Neural progenitor cell (in vitro differentiated cells): ENCODE data around the gene MACROD1. TPM values are rescaled to one million over a fixed set of nuclear protein-coding genes. Genes with fewer than 3 reads are reported as not detected.

Experiments
- DNase-seq: peaks from one replicate; pipeline ENCODE4 v3.0.0-alpha.2; 2016; ENCODE audit warnings: low spot score
- H2AFZ ChIP-seq: fragments of 200-600 bp; sonication (generic); replicated peaks from 2 replicates; pipeline ENCODE4 v1.6.1; 2016; ENCODE audit warnings: antibody characterized with exemption
- H3F3A ChIP-seq: fragments of 200-600 bp; sonication (generic); 2 replicates; pipeline ENCODE4 v1.6.1; 2016; ENCODE audit warnings: antibody characterized with exemption, low read depth
- H3K27ac ChIP-seq: fragments of 200-600 bp; sonication (generic); 2 replicates; pipeline ENCODE4 v1.5.1; 2016; ENCODE audit warnings: mild to moderate bottlenecking
- H3K27me3 ChIP-seq: fragments of 200-600 bp; sonication (generic); 2 replicates; pipeline ENCODE4 v1.6.1; 2016; ENCODE audit warnings: mild to moderate bottlenecking, moderate library complexity
- H3K36me3 ChIP-seq: fragments of 200-600 bp; sonication (generic); 2 replicates; pipeline ENCODE4 v1.5.1; 2016
- H3K4me1 ChIP-seq: fragments of 200-600 bp; sonication (generic); 2 replicates; pipeline ENCODE4 v1.6.1; 2016; ENCODE audit warnings: mixed run types
- H3K4me2 ChIP-seq: fragments of 200-600 bp; sonication (generic); 2 replicates; pipeline ENCODE4 v1.6.1; 2016
- H3K4me3 ChIP-seq: fragments of 200-600 bp; sonication (generic); 2 replicates; pipeline ENCODE4 v1.5.1; 2016
- H3K79me2 ChIP-seq: fragments of 200-600 bp; sonication (generic); 2 replicates; pipeline ENCODE4 v1.6.1; 2016; ENCODE audit warnings: low read depth
- H3K9ac ChIP-seq: fragments of 200-600 bp; sonication (generic); 2 replicates; pipeline ENCODE4 v1.6.1; 2016
- H3K9me3 ChIP-seq: fragments of 200-600 bp; sonication (generic); 2 replicates; pipeline ENCODE4 v1.5.1; 2016; ENCODE audit warnings: low read depth
- H4K20me1 ChIP-seq: fragments of 200-600 bp; sonication (generic); 2 replicates; pipeline ENCODE4 v1.6.1; 2016; ENCODE audit warnings: low read depth
- H3K27ac Mint-ChIP-seq: 3 replicates; pipeline ENCODE4 v1.8.0; 2021; ENCODE audit warnings: mixed read lengths
- H3K27me3 Mint-ChIP-seq: 2 replicates; pipeline ENCODE4 v1.8.0; 2022; ENCODE audit warnings: low read depth, mild to moderate bottlenecking, inconsistent platforms, moderate library complexity, mixed read lengths; ENCODE audit not compliant: insufficient read depth
- H3K36me3 Mint-ChIP-seq: 3 replicates; pipeline ENCODE4 v1.8.0; 2021; ENCODE audit warnings: mixed read lengths
- H3K4me1 Mint-ChIP-seq: 3 replicates; pipeline ENCODE4 v1.8.0; 2021; ENCODE audit warnings: mixed read lengths
- H3K4me3 Mint-ChIP-seq: 3 replicates; pipeline ENCODE4 v1.8.0; 2021; ENCODE audit warnings: mild to moderate bottlenecking, moderate library complexity, mixed read lengths
- H3K9me3 Mint-ChIP-seq: 3 replicates; pipeline ENCODE4 v1.8.0; 2020; ENCODE audit warnings: mixed read lengths
- CTCF ChIP-seq: fragments of 200-600 bp; sonication (generic); IDR thresholded peaks from 2 replicates; pipeline ENCODE4 v1.5.1; 2017; ENCODE audit warnings: antibody characterized with exemption, mild to moderate bottlenecking
- EZH2 ChIP-seq: fragments of 200-600 bp; sonication (generic); IDR thresholded peaks from 2 replicates; pipeline ENCODE4 v1.6.1; 2017; ENCODE audit warnings: antibody characterized with exemption, mild to moderate bottlenecking, moderate library complexity
- EZH2phosphoT487 ChIP-seq: fragments of 200-600 bp; sonication (generic); IDR thresholded peaks from 2 replicates; pipeline ENCODE4 v1.6.1; 2017; ENCODE audit warnings: antibody characterized with exemption
- total RNA-seq: library from RNA; depleted of rRNA; stranded (reverse); fragments of >200 nt; gene quantifications from 2 replicates; pipeline ENCODE4 v1.2.3, GENCODE V29; 2015; ENCODE audit warnings: low replicate concordance

Gene MACROD1
- total RNA-seq, 1 donor from 2014 or later = 11.9 TPM

- Histone ChIP-seq H3K4me3 (no peak overlapping the region), H2AFZ (no peak overlapping the region), H3K4me1 (peaks cover 23% of the 10 kb centered on the region), H3K9ac (no peak overlapping the region), H3F3A (peaks cover 10% of the 10 kb centered on the region), H4K20me1 (peaks cover 30% of the 10 kb centered on the region), H3K9me3 (no peaks in the 10 kb centered on the region), H3K79me2 (no peaks in the 10 kb centered on the region), H3K4me2 (peak overlapping the region; percentile 10), H3K27me3 (peaks cover 51% of the 10 kb centered on the region), H3K27ac (no peak overlapping the region), H3K36me3 (no peaks in the 10 kb centered on the region)
- Mint-ChIP-seq H3K27me3 (peaks cover 12% of the 10 kb centered on the region), H3K9me3 (no peaks in the 10 kb centered on the region), H3K36me3 (no peaks in the 10 kb centered on the region), H3K27ac (no peak overlapping the region), H3K4me3 (no peak overlapping the region), H3K4me1 (peaks cover 37% of the 10 kb centered on the region)
- TF ChIP-seq EZH2 (no peak), CTCF (no peak), EZH2phosphoT487 (no peak)
- DNase-seq = no peak
Observed at GRCh38 chr11:64041846-64042245, 124.1 kb downstream of the MACROD1 start.

DNA sequence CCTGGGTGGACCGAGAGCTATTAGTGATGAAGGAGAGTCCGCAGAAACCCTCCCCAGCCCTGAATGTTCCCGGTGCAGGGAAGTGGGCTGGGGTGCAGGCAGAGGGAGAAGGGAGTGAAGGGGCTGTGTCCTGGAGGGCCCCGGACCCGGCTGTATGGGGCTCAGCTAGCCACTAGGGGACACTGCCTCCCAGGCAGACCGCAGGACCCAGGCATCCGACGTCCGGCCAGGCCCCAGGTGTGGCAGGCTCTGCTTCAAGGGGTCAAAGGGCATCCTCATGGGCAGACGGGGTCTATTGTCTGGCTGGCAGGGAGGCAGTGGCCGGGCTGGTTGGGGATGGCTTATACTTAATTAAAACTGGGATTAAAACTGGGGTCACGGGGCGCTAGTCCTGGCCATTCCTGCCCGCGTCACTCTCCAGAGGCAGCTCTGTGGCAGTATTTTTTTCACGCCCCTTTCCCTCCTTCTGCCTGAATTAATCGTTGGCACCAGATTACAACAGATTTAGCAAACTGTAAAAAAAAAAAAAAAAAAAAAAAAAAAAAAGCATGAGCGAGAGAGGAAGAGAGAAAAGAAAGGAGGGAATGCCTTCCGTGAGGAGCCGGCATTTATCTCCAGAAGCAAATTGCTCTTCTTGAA is 125.1 kb downstream of the MACROD1 start:
- no peak overlapping the region for H3K4me3 ChIP-seq
- H3K4me3 Mint-ChIP-seq = peak overlapping the region; percentile 55
- no peak overlapping the region for H3K9ac ChIP-seq
- peaks cover 33% of the 10 kb centered on the region for H3K4me1 Mint-ChIP-seq
- peaks cover 39% of the 10 kb centered on the region for H4K20me1 ChIP-seq
- H3F3A ChIP-seq = peaks cover 14% of the 10 kb centered on the region
- no peak overlapping the region for H3K27ac ChIP-seq
- TF ChIP-seq CTCF (peak; percentile 79), EZH2phosphoT487 (no peak), EZH2 (no peak)
- peaks cover 57% of the 10 kb centered on the region for H3K27me3 ChIP-seq
- H3K36me3 ChIP-seq = no peaks in the 10 kb centered on the region
- H3K9me3 Mint-ChIP-seq = no peaks in the 10 kb centered on the region
- DNase-seq = peak; percentile 89
- no peaks in the 10 kb centered on the region for H3K9me3 ChIP-seq
- H3K36me3 Mint-ChIP-seq = no peaks in the 10 kb centered on the region
- peaks cover 10% of the 10 kb centered on the region for H3K27me3 Mint-ChIP-seq
- no peak overlapping the region for H2AFZ ChIP-seq
- no peaks in the 10 kb centered on the region for H3K79me2 ChIP-seq
- H3K27ac Mint-ChIP-seq = no peak overlapping the region
- peaks cover 32% of the 10 kb centered on the region for H3K4me1 ChIP-seq
- H3K4me2 ChIP-seq = peak overlapping the region; percentile 65

DNA sequence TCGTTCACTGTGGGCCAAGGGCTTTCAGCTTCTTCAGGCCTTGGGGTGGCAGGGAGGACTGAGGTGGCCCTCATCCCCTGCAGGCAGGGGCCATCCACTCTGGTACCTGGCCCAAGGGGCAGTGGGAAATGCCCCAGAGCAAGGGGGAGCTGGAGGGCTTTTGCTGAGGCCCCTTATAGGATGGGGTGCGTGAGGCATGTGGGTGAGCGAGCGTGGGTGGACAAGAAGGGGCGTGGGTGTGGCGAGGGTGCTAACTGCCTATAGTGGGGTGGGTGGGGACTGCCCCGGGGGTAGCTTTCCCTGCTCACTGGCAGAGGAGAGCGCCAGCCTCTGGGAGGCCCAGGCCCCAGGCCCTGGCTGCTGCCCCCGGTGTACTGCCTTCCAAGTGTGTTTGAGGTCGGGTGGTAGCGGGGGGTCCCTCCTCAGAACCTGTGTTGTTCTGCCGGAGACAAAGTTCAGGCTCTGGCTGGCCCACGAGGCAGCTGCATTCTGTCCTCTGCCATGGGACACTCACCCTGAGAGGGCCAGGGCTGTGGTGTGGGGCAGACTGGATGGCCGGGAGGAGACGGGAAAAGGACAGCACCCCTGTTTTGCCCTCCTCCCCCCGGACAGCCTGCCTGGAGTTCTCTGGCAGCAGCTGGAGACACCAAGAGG is 126.8 kb downstream of the MACROD1 start:
- no peak overlapping the region for H3K4me2 ChIP-seq
- DNase-seq = no peak
- peaks cover 51% of the 10 kb centered on the region for H4K20me1 ChIP-seq
- Mint-ChIP-seq H3K4me1 (peaks cover 34% of the 10 kb centered on the region), H3K27ac (no peak overlapping the region), H3K36me3 (no peaks in the 10 kb centered on the region), H3K4me3 (no peak overlapping the region), H3K27me3 (peaks cover 10% of the 10 kb centered on the region), H3K9me3 (no peaks in the 10 kb centered on the region)
- H3K9ac ChIP-seq = no peak overlapping the region
- no peaks in the 10 kb centered on the region for H3K36me3 ChIP-seq
- H2AFZ ChIP-seq = no peak overlapping the region
- H3F3A ChIP-seq = peaks cover 23% of the 10 kb centered on the region
- H3K27me3 ChIP-seq = peaks cover 74% of the 10 kb centered on the region
- no peaks in the 10 kb centered on the region for H3K79me2 ChIP-seq
- no peak overlapping the region for H3K4me3 ChIP-seq
- TF ChIP-seq EZH2 (no peak), CTCF (no peak), EZH2phosphoT487 (no peak)
- H3K27ac ChIP-seq = no peak overlapping the region
- H3K4me1 ChIP-seq = peaks cover 32% of the 10 kb centered on the region
- no peaks in the 10 kb centered on the region for H3K9me3 ChIP-seq
